GM21367 (cell line): ENCODE results near the gene RBM15.

ENCODE experiments used
- ATAC-seq: cut with Tn5 transposase; IDR thresholded peaks from one replicate; pipeline ENCODE4 v1.9.1; 2021; ENCODE audit not compliant: unreplicated experiment

The RBM15 gene

GRCh38 chr1:110350360-110350759 is 11.2 kb downstream of the RBM15 start:
- no peak for ATAC-seq

GRCh38 chr1:110355321-110355720 is 16.1 kb downstream of the RBM15 start:
- no peak for ATAC-seq

- no peak for ATAC-seq
Observed at GRCh38 chr1:110356379-110356778, 17.2 kb downstream of the RBM15 start.

- ATAC-seq, result no peak
Observed at GRCh38 chr1:110360431-110360830, 21.3 kb downstream of the RBM15 start.

GRCh38 chr1:110361856-110362255 is 22.7 kb downstream of the RBM15 start:
- ATAC-seq, result no peak

- no peak for ATAC-seq
Observed at GRCh38 chr1:110364221-110364620, 25.0 kb downstream of the RBM15 start.

GRCh38 chr1:110370827-110371226 is 31.6 kb downstream of the RBM15 start:
- no peak for ATAC-seq

- no peak for ATAC-seq
Observed at GRCh38 chr1:110375490-110375889, 36.3 kb downstream of the RBM15 start.

- ATAC-seq, result no peak
Observed at GRCh38 chr1:110380672-110381283, 41.6 kb downstream of the RBM15 start.

- ATAC-seq, result no peak
Observed at GRCh38 chr1:110383251-110383990, 44.2 kb downstream of the RBM15 start.

GRCh38 chr1:110384581-110385321 is 45.6 kb downstream of the RBM15 start:
- ATAC-seq, result peak; percentile 46

- ATAC-seq, result no peak
Observed at GRCh38 chr1:110385369-110385768, 46.2 kb downstream of the RBM15 start.

GRCh38 chr1:110387048-110387754 is 48.0 kb downstream of the RBM15 start:
- ATAC-seq, result no peak

- no peak for ATAC-seq
Observed at GRCh38 chr1:110390096-110390495, 50.9 kb downstream of the RBM15 start.

GRCh38 chr1:110390692-110391245 is 51.6 kb downstream of the RBM15 start, which contains the start of gene SLC16A4:
SLC16A4 (minus strand) TSS chr1:110391026; CDS start chr1:110389323, 1,703 bp downstream.
- ATAC-seq, result no peak

GRCh38 chr1:110393286-110393685 is 54.1 kb downstream of the RBM15 start:
- ATAC-seq, result no peak

GRCh38 chr1:110393691-110394492 is 54.7 kb downstream of the RBM15 start:
- no peak for ATAC-seq

GRCh38 chr1:110394493-110394820 is 55.3 kb downstream of the RBM15 start:
- no peak for ATAC-seq
